Measurements from ENCODE around the gene LTBP1.

- no peak for TF ChIP-seq CTCF (optimal IDR thresholded peaks at IDR 0.05 in 1 of 3, IDR thresholded peaks at IDR 0.05 in 1 of 3, conservative IDR thresholded peaks at IDR 0.05 in 1 of 3; ENCODE audit: extremely low read depth in 1 of 3, insufficient read depth in 2 of 3, low read length in 3 of 3)
- TF ChIP-seq EZH2 (IDR thresholded peaks at IDR 0.05; ENCODE audit: low read length), result no peak
Measured at GRCh38 chr2:33077844-33078243, 131.1 kb downstream of the LTBP1 start.

Data from keratinocyte (primary cell).